OCI-LY1 (cell line): ENCODE data around the gene AMHR2.

ENCODE experiments used
- CTCF ChIP-seq: fragments of 200-600 bp; sonication (generic), shearing (Covaris generic); IDR thresholded peaks from 2 replicates; pipeline ENCODE4 v1.5.1; 2017; ENCODE audit warnings: mild to moderate bottlenecking, antibody characterized with exemption, low read length, moderate library complexity, mixed read lengths
- EZH2 ChIP-seq: fragments of 200-600 bp; sonication (generic), shearing (Covaris generic); IDR thresholded peaks from 2 replicates; pipeline ENCODE4 v1.8.0; 2017; ENCODE audit warnings: borderline replicate concordance, mixed run types, mild to moderate bottlenecking, antibody characterized with exemption, low read length, moderate library complexity, mixed read lengths

GRCh38 chr12:53427905-53428594, 4.4 kb downstream of the AMHR2 start:
- no peak for TF ChIP-seq CTCF
- TF ChIP-seq EZH2 = no peak
